HEK293 (cell line): Measurements from ENCODE around the gene CYTH3.

Experiments used
- CTCF ChIA-PET: fragments of 350-600 bp; formaldehyde crosslinking; extraction: SDS; loops from one replicate; lab custom pipeline; 2021; ENCODE audit warnings: antibody characterized with exemption; lab: Yijun Ruan, JAX
- POLR2A ChIA-PET: fragments of 300-600 bp; formaldehyde crosslinking; extraction: SDS; loops from one replicate; lab custom pipeline; 2020; ENCODE audit warnings: antibody characterized with exemption, inconsistent platforms; lab: Yijun Ruan, JAX
- H3K27ac ChIP-seq: fragments of 200-500 bp; sonication (Bioruptor generic); 2 replicates; pipeline ENCODE4 v1.5.1; 2014; ENCODE audit warnings: low read depth, low read length, control low read depth, inconsistent platforms; ENCODE audit errors: extremely low read depth
- H3K36me3 ChIP-seq, 2 experiments: fragments of 200-500 bp in 1 of 2; sonication (Bioruptor generic) in 1 of 2; 1 replicate in 1 of 2; 2 replicates in 1 of 2; pipeline ENCODE4 v1.5.1; 2014 to 2017; ENCODE audit warnings: inconsistent platforms in 2 of 2, low read length in 2 of 2; ENCODE audit not compliant: control insufficient read depth in 2 of 2, insufficient read depth in 1 of 2
- H3K4me1 ChIP-seq: fragments of 200-500 bp; sonication (Bioruptor generic); 2 replicates; pipeline ENCODE4 v1.5.1; 2014; ENCODE audit warnings: mild to moderate bottlenecking, low read length, inconsistent platforms; ENCODE audit not compliant: control insufficient read depth, insufficient read depth
- H3K4me3 ChIP-seq: 2 replicates; pipeline ENCODE4 v1.5.1; 2011; ENCODE audit warnings: low read depth, mild to moderate bottlenecking, control low read depth, low read length, moderate library complexity
- H3K9me3 ChIP-seq: fragments of 200-500 bp; sonication (Bioruptor generic); 2 replicates; pipeline ENCODE4 v1.5.1; 2014; ENCODE audit warnings: low read depth, low read length, inconsistent platforms; ENCODE audit not compliant: control insufficient read depth, insufficient read depth
- KLF1 ChIP-seq: fragments of 450-650 bp; formaldehyde crosslinking; IDR thresholded peaks from 2 replicates; pipeline ENCODE4 v1.5.1; 2016; ENCODE audit warnings: missing biosample characterization, missing genetic modification characterization
- OVOL3 ChIP-seq: fragments of 450-650 bp; formaldehyde crosslinking; IDR thresholded peaks from 2 replicates; pipeline ENCODE4 v1.5.1; 2016; ENCODE audit warnings: missing biosample characterization, missing genetic modification characterization
- SCRT2 ChIP-seq: fragments of 450-650 bp; formaldehyde crosslinking; IDR thresholded peaks from 2 replicates; pipeline ENCODE4 v1.5.1; 2016; ENCODE audit warnings: missing biosample characterization, missing genetic modification characterization
- ZBTB1 ChIP-seq: fragments of 450-650 bp; formaldehyde crosslinking; IDR thresholded peaks from 2 replicates; pipeline ENCODE4 v1.5.1; 2016; ENCODE audit warnings: missing biosample characterization, missing genetic modification characterization
- ZBTB20 ChIP-seq: fragments of 450-650 bp; formaldehyde crosslinking; IDR thresholded peaks from 2 replicates; pipeline ENCODE4 v1.5.1; 2016; ENCODE audit warnings: missing biosample characterization, missing genetic modification characterization
- ZBTB21 ChIP-seq: fragments of 450-650 bp; formaldehyde crosslinking; IDR thresholded peaks from 2 replicates; pipeline ENCODE4 v1.5.1; 2017; ENCODE audit warnings: missing biosample characterization, missing genetic modification characterization
- ZNF133 ChIP-seq: fragments of 450-650 bp; formaldehyde crosslinking; IDR thresholded peaks from 2 replicates; pipeline ENCODE4 v1.5.1; 2016; ENCODE audit warnings: missing biosample characterization, missing genetic modification characterization
- ZNF155 ChIP-seq: fragments of 450-650 bp; formaldehyde crosslinking; IDR thresholded peaks from 2 replicates; pipeline ENCODE4 v1.5.1; 2016; ENCODE audit warnings: missing biosample characterization, missing genetic modification characterization
- ZNF157 ChIP-seq: fragments of 450-650 bp; formaldehyde crosslinking; IDR thresholded peaks from 2 replicates; pipeline ENCODE4 v1.5.1; 2016; ENCODE audit warnings: missing biosample characterization, missing genetic modification characterization
- ZNF169 ChIP-seq: fragments of 450-650 bp; formaldehyde crosslinking; IDR thresholded peaks from 2 replicates; pipeline ENCODE4 v1.5.1; 2016; ENCODE audit warnings: missing biosample characterization, missing genetic modification characterization
- ZNF175 ChIP-seq: fragments of 450-650 bp; formaldehyde crosslinking; IDR thresholded peaks from 2 replicates; pipeline ENCODE4 v1.5.1; 2016; ENCODE audit warnings: missing biosample characterization, missing genetic modification characterization
- ZNF19 ChIP-seq: fragments of 450-650 bp; formaldehyde crosslinking; IDR thresholded peaks from 2 replicates; pipeline ENCODE4; 2016; ENCODE audit warnings: missing biosample characterization, missing genetic modification characterization, low read depth
- ZNF221 ChIP-seq: fragments of 450-650 bp; formaldehyde crosslinking; IDR thresholded peaks from 2 replicates; pipeline ENCODE4 v1.5.1; 2017; ENCODE audit warnings: missing biosample characterization, missing genetic modification characterization, borderline replicate concordance
- ZNF239 ChIP-seq: fragments of 450-650 bp; formaldehyde crosslinking; IDR thresholded peaks from 2 replicates; pipeline ENCODE4 v1.5.1; 2016; ENCODE audit warnings: missing biosample characterization, missing genetic modification characterization
- ZNF404 ChIP-seq: fragments of 450-650 bp; formaldehyde crosslinking; IDR thresholded peaks from 2 replicates; pipeline ENCODE4 v1.5.1; 2017; ENCODE audit warnings: missing biosample characterization, missing genetic modification characterization
- ZNF48 ChIP-seq: fragments of 450-650 bp; formaldehyde crosslinking; IDR thresholded peaks from 2 replicates; pipeline ENCODE4 v1.5.1; 2016; ENCODE audit warnings: missing biosample characterization, missing genetic modification characterization
- ZNF521 ChIP-seq: fragments of 450-650 bp; formaldehyde crosslinking; IDR thresholded peaks from 2 replicates; pipeline ENCODE4 v1.5.1; 2017; ENCODE audit warnings: missing biosample characterization, mild to moderate bottlenecking, missing genetic modification characterization
- ZNF624 ChIP-seq: fragments of 450-650 bp; formaldehyde crosslinking; IDR thresholded peaks from 2 replicates; pipeline ENCODE4 v1.5.1; 2017; ENCODE audit warnings: missing biosample characterization, missing genetic modification characterization
- ZNF701 ChIP-seq: fragments of 450-650 bp; formaldehyde crosslinking; IDR thresholded peaks from 2 replicates; pipeline ENCODE4 v1.5.1; 2016; ENCODE audit warnings: missing biosample characterization, missing genetic modification characterization
- ZNF791 ChIP-seq: fragments of 450-650 bp; formaldehyde crosslinking; IDR thresholded peaks from 2 replicates; pipeline ENCODE4 v1.5.1; 2016; ENCODE audit warnings: missing biosample characterization, missing genetic modification characterization
- ZSCAN23 ChIP-seq: fragments of 450-650 bp; formaldehyde crosslinking; IDR thresholded peaks from 2 replicates; pipeline ENCODE4 v1.5.1; 2016; ENCODE audit warnings: missing biosample characterization, missing genetic modification characterization
- TF ChIP-seq, protein P1 (sequence below): fragments of 450-650 bp; formaldehyde crosslinking; IDR thresholded peaks from 2 replicates; pipeline ENCODE4 v1.5.1; 2016; ENCODE audit warnings: missing biosample characterization, missing genetic modification characterization
- TF ChIP-seq, protein P2 (sequence below): fragments of 450-650 bp; formaldehyde crosslinking; IDR thresholded peaks from 2 replicates; pipeline ENCODE4 v1.5.1; 2016; ENCODE audit warnings: missing biosample characterization, missing genetic modification characterization

The CYTH3 gene

DNA sequence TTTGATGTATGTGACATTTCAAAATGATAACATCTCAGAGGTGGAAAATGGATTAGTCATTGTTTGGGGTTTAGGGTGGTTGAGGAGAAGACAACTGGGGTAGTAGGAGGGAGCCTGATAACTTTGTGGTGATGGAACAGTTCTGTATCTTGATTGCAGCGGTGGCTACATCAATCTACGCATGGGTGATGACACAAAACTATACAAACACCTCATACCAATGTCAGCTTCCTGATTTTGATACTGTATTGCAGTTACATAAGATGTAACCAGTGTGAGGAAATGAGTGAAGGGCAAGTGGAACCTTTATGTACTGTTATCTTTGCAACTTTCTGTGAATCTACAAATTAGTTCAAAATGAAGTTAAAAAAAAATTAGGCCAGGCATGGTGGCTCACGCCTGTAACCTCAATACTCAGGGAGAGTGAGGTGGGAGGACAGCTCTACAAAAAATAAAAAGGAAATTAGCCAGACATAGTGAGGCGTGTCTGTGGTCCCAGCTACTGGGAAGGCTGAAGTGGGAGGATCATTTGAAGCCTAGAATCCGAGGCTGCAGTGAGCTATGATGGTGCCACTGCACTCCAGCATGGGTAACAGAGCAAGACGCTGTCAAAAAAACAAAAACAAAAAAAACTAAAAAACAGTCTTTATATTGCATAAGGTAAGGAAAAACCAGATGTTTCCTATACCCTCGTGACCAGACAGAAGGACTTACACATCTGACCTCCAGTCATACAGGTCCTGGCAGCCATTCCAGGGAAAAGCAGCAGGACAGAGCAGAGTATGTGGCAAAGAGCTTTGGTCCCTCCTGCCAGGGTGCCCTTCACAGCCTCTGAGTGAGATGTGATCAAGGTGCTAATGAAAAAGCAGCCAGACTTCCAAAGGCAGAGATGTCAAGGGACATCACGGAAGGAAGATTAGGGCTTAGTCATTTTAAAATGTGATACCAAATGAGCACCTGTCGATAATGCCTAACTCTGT, 50.8 kb downstream of the CYTH3 start (continued):
- TF ChIP-seq ZNF791 (tag by site-specific recombination): no peak
- no peak for TF ChIP-seq ZBTB20 (tag by site-specific recombination)
- TF ChIP-seq SCRT2: no peak
- no peak for TF ChIP-seq ZSCAN23 (tag by site-specific recombination)
- TF ChIP-seq ZNF155: no peak
- TF ChIP-seq, all 188 proteins: peak for 0

DNA sequence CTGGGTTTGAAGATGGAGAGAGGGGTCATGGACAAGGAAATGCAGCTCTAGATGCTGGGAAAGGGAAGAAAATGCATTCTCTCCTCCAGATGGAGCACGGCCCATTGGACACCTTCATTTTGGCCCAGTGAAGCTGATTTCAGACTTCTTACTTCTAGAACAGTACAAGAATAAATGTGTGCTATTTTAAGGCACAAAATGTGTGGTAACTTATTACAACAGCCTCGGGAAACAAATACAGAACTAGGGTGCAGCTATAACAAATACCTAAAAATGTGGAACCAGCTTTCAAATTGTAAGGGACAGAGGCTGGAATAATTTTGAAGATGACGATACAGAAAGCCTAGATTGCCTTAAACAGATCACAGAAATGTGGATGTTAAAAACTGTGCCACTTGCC, 54.1 kb downstream of the CYTH3 start:
- H3K4me3 ChIP-seq: no peak overlapping the region
- POLR2A ChIA-PET: no interaction called here
- no peaks in the 10 kb centered on the region for H3K4me1 ChIP-seq
- H3K27ac ChIP-seq: no peak overlapping the region
- no peak for TF ChIP-seq ZBTB21 (tag by site-specific recombination)
- TF ChIP-seq, protein P1, sequence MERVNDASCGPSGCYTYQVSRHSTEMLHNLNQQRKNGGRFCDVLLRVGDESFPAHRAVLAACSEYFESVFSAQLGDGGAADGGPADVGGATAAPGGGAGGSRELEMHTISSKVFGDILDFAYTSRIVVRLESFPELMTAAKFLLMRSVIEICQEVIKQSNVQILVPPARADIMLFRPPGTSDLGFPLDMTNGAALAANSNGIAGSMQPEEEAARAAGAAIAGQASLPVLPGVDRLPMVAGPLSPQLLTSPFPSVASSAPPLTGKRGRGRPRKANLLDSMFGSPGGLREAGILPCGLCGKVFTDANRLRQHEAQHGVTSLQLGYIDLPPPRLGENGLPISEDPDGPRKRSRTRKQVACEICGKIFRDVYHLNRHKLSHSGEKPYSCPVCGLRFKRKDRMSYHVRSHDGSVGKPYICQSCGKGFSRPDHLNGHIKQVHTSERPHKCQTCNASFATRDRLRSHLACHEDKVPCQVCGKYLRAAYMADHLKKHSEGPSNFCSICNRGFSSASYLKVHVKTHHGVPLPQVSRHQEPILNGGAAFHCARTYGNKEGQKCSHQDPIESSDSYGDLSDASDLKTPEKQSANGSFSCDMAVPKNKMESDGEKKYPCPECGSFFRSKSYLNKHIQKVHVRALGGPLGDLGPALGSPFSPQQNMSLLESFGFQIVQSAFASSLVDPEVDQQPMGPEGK (tag by site-specific recombination): no peak
- TF ChIP-seq ZNF19: no peak
- no peak for TF ChIP-seq ZNF404 (tag by site-specific recombination)
- TF ChIP-seq ZNF701 (tag by site-specific recombination): no peak
- no peak for TF ChIP-seq ZNF169 (tag by site-specific recombination)
- TF ChIP-seq ZNF221 (tag by site-specific recombination): no peak
- no peak for TF ChIP-seq ZNF521
- no peak for TF ChIP-seq ZNF48 (tag by site-specific recombination)
- CTCF ChIA-PET: interaction anchor here (1.6 kb wide), 1 partner anchor 10 kb away, joined by 4 read pairs; no protein-coding TSS in a partner anchor
- H3K36me3 ChIP-seq: no peaks in the 10 kb centered on the region; a peak in 1 of 3 replicates
- H3K9me3 ChIP-seq: no peaks in the 10 kb centered on the region

DNA sequence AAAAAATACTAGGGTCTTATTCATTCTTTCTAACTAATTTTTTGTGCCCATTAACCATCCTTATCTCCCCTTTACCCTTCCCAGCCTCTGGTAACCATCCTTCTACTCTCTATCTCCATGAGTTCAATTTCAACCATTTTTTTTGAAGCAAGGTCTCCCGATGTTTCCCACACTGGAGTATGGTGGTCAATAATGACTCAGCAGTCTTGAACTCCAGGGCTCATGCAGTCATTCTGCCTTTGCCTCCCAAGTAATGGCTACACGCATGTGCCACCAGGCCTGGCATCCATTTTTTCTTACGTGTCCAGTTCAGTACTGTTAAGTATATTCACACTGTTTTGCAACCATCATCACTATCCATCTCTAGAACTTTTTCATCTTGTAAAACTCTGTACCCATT, 60.4 kb downstream of the CYTH3 start:
- Histone ChIP-seq H3K4me1 (peaks cover 4% of the 10 kb centered on the region; the same call in 1 of the 2 replicates), H3K27ac (no peak overlapping the region), H3K4me3 (no peak overlapping the region), H3K9me3 (no peaks in the 10 kb centered on the region), H3K36me3 (no peaks in the 10 kb centered on the region; a peak in 1 of 3 replicates)
- TF ChIP-seq KLF1 (tag by site-specific recombination): no peak
- TF ChIP-seq ZNF157 (tag by site-specific recombination): no peak
- TF ChIP-seq ZNF175 (tag by site-specific recombination): no peak
- TF ChIP-seq, protein P2, sequence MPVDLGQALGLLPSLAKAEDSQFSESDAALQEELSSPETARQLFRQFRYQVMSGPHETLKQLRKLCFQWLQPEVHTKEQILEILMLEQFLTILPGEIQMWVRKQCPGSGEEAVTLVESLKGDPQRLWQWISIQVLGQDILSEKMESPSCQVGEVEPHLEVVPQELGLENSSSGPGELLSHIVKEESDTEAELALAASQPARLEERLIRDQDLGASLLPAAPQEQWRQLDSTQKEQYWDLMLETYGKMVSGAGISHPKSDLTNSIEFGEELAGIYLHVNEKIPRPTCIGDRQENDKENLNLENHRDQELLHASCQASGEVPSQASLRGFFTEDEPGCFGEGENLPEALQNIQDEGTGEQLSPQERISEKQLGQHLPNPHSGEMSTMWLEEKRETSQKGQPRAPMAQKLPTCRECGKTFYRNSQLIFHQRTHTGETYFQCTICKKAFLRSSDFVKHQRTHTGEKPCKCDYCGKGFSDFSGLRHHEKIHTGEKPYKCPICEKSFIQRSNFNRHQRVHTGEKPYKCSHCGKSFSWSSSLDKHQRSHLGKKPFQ (tag by site-specific recombination): no peak
- no peak for TF ChIP-seq ZBTB1 (tag by site-specific recombination)
- no peak for TF ChIP-seq OVOL3 (tag by site-specific recombination)
- TF ChIP-seq ZNF521: no peak
- TF ChIP-seq ZNF239 (tag by site-specific recombination): no peak
- TF ChIP-seq ZNF404 (tag by site-specific recombination): no peak
- TF ChIP-seq ZNF133 (tag by site-specific recombination): no peak
- TF ChIP-seq ZNF624 (tag by site-specific recombination): no peak
- ChIA-PET POLR2A (no interaction called here), CTCF (no interaction called here)
